CD4-positive, CD25-positive, alpha-beta regulatory T cell (primary cell): ENCODE results near the gene FITM1. TPM values are rescaled to one million over a fixed set of nuclear protein-coding genes. Genes with fewer than 3 reads are reported as not detected.

Experiments
- ATAC-seq, 2 donors: fragments of 150-1000 bp; cut with Tn5 transposase; one replicate each; pipeline ENCODE4 v1.10.0; 2021; ENCODE audit warnings: low read depth in 2 of 2, moderate number of reproducible peaks in 2 of 2, moderate library complexity in 1 of 2
- DNase-seq, 3 donors: peaks; one replicate each; pipeline versions ENCODE4 v3.0.0 to v3.0.0-alpha.2; 2012 to 2022; ENCODE audit warnings: mixed read lengths in 1 of 3
- H3K27ac ChIP-seq: one replicate; pipeline ENCODE4 v1.7.0; 2013; ENCODE audit warnings: mild to moderate bottlenecking, low read length; ENCODE audit not compliant: insufficient read depth, poor library complexity, severe bottlenecking
- H3K27me3 ChIP-seq: one replicate; pipeline ENCODE4 v1.7.0; 2013; ENCODE audit warnings: low read length; ENCODE audit not compliant: control insufficient read depth, insufficient read depth
- H3K36me3 ChIP-seq: one replicate; pipeline ENCODE4 v1.7.0; 2013; ENCODE audit warnings: mild to moderate bottlenecking, low read length, moderate library complexity; ENCODE audit not compliant: control insufficient read depth, insufficient read depth
- H3K4me1 ChIP-seq: 2 replicates; pipeline ENCODE4 v1.7.0; 2013; ENCODE audit warnings: mild to moderate bottlenecking, low read length; ENCODE audit not compliant: insufficient read depth, control insufficient read depth, poor library complexity, severe bottlenecking
- H3K4me3 ChIP-seq: one replicate; pipeline ENCODE4 v1.7.0; 2013; ENCODE audit warnings: low read depth, mild to moderate bottlenecking, low read length, moderate library complexity
- H3K9me3 ChIP-seq, 2 experiments: 1 replicate in 1 of 2; 2 replicates in 1 of 2; pipeline ENCODE4 v1.7.0; 2013; ENCODE audit warnings: low read length in 2 of 2, mild to moderate bottlenecking in 1 of 2, moderate library complexity in 1 of 2; ENCODE audit not compliant: control insufficient read depth in 2 of 2
- H3K27ac Mint-ChIP-seq, 3 donors: one replicate each; pipeline ENCODE4 v1.8.0; 2020 to 2022; ENCODE audit warnings: mild to moderate bottlenecking in 3 of 3, mixed read lengths in 3 of 3, moderate library complexity in 2 of 3
- H3K27me3 Mint-ChIP-seq: one replicate; pipeline ENCODE4 v1.8.0; 2022; ENCODE audit warnings: mild to moderate bottlenecking, mixed read lengths
- H3K36me3 Mint-ChIP-seq: one replicate; pipeline ENCODE4 v1.8.0; 2020; ENCODE audit warnings: mixed read lengths
- H3K4me1 Mint-ChIP-seq, 4 donors: one replicate each; pipeline ENCODE4 v1.8.0; 2020 to 2022; ENCODE audit warnings: mixed read lengths in 4 of 4, mild to moderate bottlenecking in 1 of 4
- H3K4me3 Mint-ChIP-seq, 4 donors: one replicate each; pipeline ENCODE4 v1.8.0; 2020 to 2022; ENCODE audit warnings: mild to moderate bottlenecking in 4 of 4, mixed read lengths in 4 of 4, moderate library complexity in 3 of 4
- H3K9me3 Mint-ChIP-seq, 7 donors: one replicate each; pipeline ENCODE4 v1.8.0; 2020 to 2022; ENCODE audit warnings: mixed read lengths in 7 of 7, mild to moderate bottlenecking in 3 of 7, moderate library complexity in 2 of 7
- polyA plus RNA-seq, 4 donors: library from polyadenylated mRNA; unstranded; fragments of 300-500 nt; fragmentation: Illumina TruSeq; gene quantifications; one replicate each; pipeline ENCODE4 v1.2.3, GENCODE V29; 2021
- total RNA-seq: library from RNA; stranded (reverse); gene quantifications from one replicate; pipeline ENCODE4 v1.2.3, GENCODE V29; 2022

FITM1 gene
- total and polyA plus RNA-seq, 5 donors from 2014 or later, result 0.20 to 1.1 (median 0.33) TPM; not detected in 1

GRCh38 chr14:24133735-24134134 lies 3.3 kb downstream of the FITM1 start:
- no peak overlapping the region for H3K4me3 Mint-ChIP-seq
- H3K4me1 Mint-ChIP-seq, result peaks cover 10 to 55% (median 39%) of the 10 kb centered on the region in 4 donors
- no peak for ATAC-seq
- Histone ChIP-seq H3K4me3 (no peak overlapping the region), H3K9me3 (no peaks in the 10 kb centered on the region), H3K27me3 (no peaks in the 10 kb centered on the region), H3K4me1 (peaks cover 42% of the 10 kb centered on the region), H3K36me3 (peaks cover 13% of the 10 kb centered on the region), H3K27ac (no peak overlapping the region)
- H3K27me3 Mint-ChIP-seq, result peaks cover 4% of the 10 kb centered on the region
- no peak for DNase-seq
- peaks cover 15% of the 10 kb centered on the region for H3K36me3 Mint-ChIP-seq
- H3K9me3 Mint-ChIP-seq, result peaks cover 0 to 1% (median 0%) of the 10 kb centered on the region in 7 donors
- peak overlapping the region in 1 of 3 donors; percentile 68 for H3K27ac Mint-ChIP-seq

- Mint-ChIP-seq H3K27ac (peak overlapping the region; percentile 8 to 96 (median 93)), H3K9me3 (peaks cover 0 to 1% (median 0%) of the 10 kb centered on the region in 7 donors), H3K4me1 (peaks cover 16 to 70% (median 48%) of the 10 kb centered on the region in 4 donors), H3K36me3 (peaks cover 18% of the 10 kb centered on the region), H3K27me3 (peaks cover 4% of the 10 kb centered on the region), H3K4me3 (peak overlapping the region; percentile 91 to 98 (median 97))
- no peaks in the 10 kb centered on the region for H3K27me3 ChIP-seq
- ATAC-seq (no peak), DNase-seq (no peak)
- no peaks in the 10 kb centered on the region for H3K9me3 ChIP-seq
- H3K4me1 ChIP-seq, result peaks cover 59% of the 10 kb centered on the region
- H3K4me3 ChIP-seq, result peak overlapping the region; percentile 29
- peak overlapping the region; percentile 67 for H3K27ac ChIP-seq
- H3K36me3 ChIP-seq, result peaks cover 16% of the 10 kb centered on the region
Observed at GRCh38 chr14:24135584-24135833, 5.0 kb downstream of the FITM1 start.

GRCh38 chr14:24135834-24136683 lies 5.6 kb downstream of the FITM1 start, which contains the start of gene PSME1:
TSS of gene PSME1 (plus strand) at chr14:24136194. CDS start at chr14:24136263, 69 bp downstream.
- H3K36me3 Mint-ChIP-seq, result peaks cover 17% of the 10 kb centered on the region
- Histone ChIP-seq H3K4me1 (peaks cover 63% of the 10 kb centered on the region), H3K27ac (peak within 1 kb of the TSS; percentile 85), H3K36me3 (peaks cover 16% of the 10 kb centered on the region), H3K9me3 (no peaks in the 10 kb centered on the region), H3K4me3 (peak within 1 kb of the TSS; percentile 75), H3K27me3 (no peaks in the 10 kb centered on the region)
- H3K27me3 Mint-ChIP-seq, result peaks cover 4% of the 10 kb centered on the region
- H3K4me3 Mint-ChIP-seq, result peak within 1 kb of the TSS; percentile 92 to 98 (median 97)
- ATAC-seq (peak; percentile 93 to 96), DNase-seq (peak; percentile 90 to 94 (median 93))
- H3K9me3 Mint-ChIP-seq, result peaks cover 0 to 1% (median 0%) of the 10 kb centered on the region in 7 donors
- peaks cover 16 to 70% (median 43%) of the 10 kb centered on the region in 4 donors for H3K4me1 Mint-ChIP-seq
- H3K27ac Mint-ChIP-seq, result peak within 1 kb of the TSS; percentile 69 to 96 (median 95)

- peak in 1 of 3 donors; percentile 28 for DNase-seq
- H3K27me3 ChIP-seq, result no peaks in the 10 kb centered on the region
- H3K4me1 Mint-ChIP-seq, result peaks cover 16 to 71% (median 43%) of the 10 kb centered on the region in 4 donors
- peaks cover 62% of the 10 kb centered on the region for H3K4me1 ChIP-seq
- ATAC-seq, result no peak
- peak overlapping the region; percentile 75 for H3K4me3 ChIP-seq
- H3K27me3 Mint-ChIP-seq, result peaks cover 4% of the 10 kb centered on the region
- H3K4me3 Mint-ChIP-seq, result peak overlapping the region; percentile 92 to 94 (median 92)
- peak overlapping the region; percentile 69 to 95 (median 94) for H3K27ac Mint-ChIP-seq
- peaks cover 16% of the 10 kb centered on the region for H3K36me3 ChIP-seq
- H3K9me3 ChIP-seq, result no peaks in the 10 kb centered on the region
- peak overlapping the region; percentile 85 for H3K27ac ChIP-seq
- peaks cover 17% of the 10 kb centered on the region for H3K36me3 Mint-ChIP-seq
- peaks cover 0 to 1% (median 0%) of the 10 kb centered on the region in 7 donors for H3K9me3 Mint-ChIP-seq
Observed at GRCh38 chr14:24136684-24137528, 6.4 kb downstream of the FITM1 start.

GRCh38 chr14:24137529-24138395 lies 7.3 kb downstream of the FITM1 start:
- Histone ChIP-seq H3K9me3 (no peaks in the 10 kb centered on the region), H3K27ac (peak overlapping the region; percentile 85), H3K36me3 (peaks cover 16% of the 10 kb centered on the region), H3K4me1 (peaks cover 59% of the 10 kb centered on the region), H3K4me3 (no peak overlapping the region), H3K27me3 (no peaks in the 10 kb centered on the region)
- peak overlapping the region; percentile 94 to 95 (median 95) for H3K27ac Mint-ChIP-seq
- peaks cover 17% of the 10 kb centered on the region for H3K36me3 Mint-ChIP-seq
- peaks cover 16 to 71% (median 39%) of the 10 kb centered on the region in 4 donors for H3K4me1 Mint-ChIP-seq
- DNase-seq (no peak), ATAC-seq (no peak)
- H3K9me3 Mint-ChIP-seq, result peaks cover 0 to 1% (median 0%) of the 10 kb centered on the region in 7 donors
- H3K4me3 Mint-ChIP-seq, result peak overlapping the region; percentile 92 to 94 (median 92)
- peaks cover 4% of the 10 kb centered on the region for H3K27me3 Mint-ChIP-seq

- H3K27ac ChIP-seq, result no peak overlapping the region
- Mint-ChIP-seq H3K9me3 (peaks cover 0 to 1% (median 0%) of the 10 kb centered on the region in 7 donors), H3K4me1 (peaks cover 10 to 73% (median 37%) of the 10 kb centered on the region in 4 donors)
Observed at GRCh38 chr14:24138396-24139271, 8.2 kb downstream of the FITM1 start.

More at GRCh38 chr14:24138396-24139271, 8.2 kb downstream of the FITM1 start:
- ATAC-seq (no peak), DNase-seq (no peak)
- H3K4me3 ChIP-seq, result no peak overlapping the region
- no peaks in the 10 kb centered on the region for H3K27me3 ChIP-seq
- H3K27ac Mint-ChIP-seq, result peak overlapping the region in 2 of 3 donors; percentile 61 to 85
- no peaks in the 10 kb centered on the region for H3K27me3 Mint-ChIP-seq
- peak overlapping the region; percentile 81 to 94 (median 92) for H3K4me3 Mint-ChIP-seq
- peaks cover 22% of the 10 kb centered on the region for H3K36me3 ChIP-seq
- peaks cover 56% of the 10 kb centered on the region for H3K4me1 ChIP-seq
- peaks cover 22% of the 10 kb centered on the region for H3K36me3 Mint-ChIP-seq
- H3K9me3 ChIP-seq, result no peaks in the 10 kb centered on the region
